Nephron (organoid): Measurements from ENCODE around the gene TSPAN8.

Experiments used
- H3K27ac Mint-ChIP-seq, 3 experiments: 2 replicates each; pipeline ENCODE4 v1.8.0; 2020; ENCODE audit warnings: mixed read lengths in 3 of 3, mild to moderate bottlenecking in 2 of 3, moderate library complexity in 1 of 3
- H3K27me3 Mint-ChIP-seq: 2 replicates; pipeline ENCODE4 v1.8.0; 2021; ENCODE audit warnings: low read depth, mild to moderate bottlenecking, moderate library complexity, mixed read lengths
- H3K36me3 Mint-ChIP-seq: 2 replicates; pipeline ENCODE4 v1.8.0; 2020; ENCODE audit warnings: low read depth, mixed read lengths
- H3K4me1 Mint-ChIP-seq: 2 replicates; pipeline ENCODE4 v1.8.0; 2020; ENCODE audit warnings: mixed read lengths
- H3K4me3 Mint-ChIP-seq, 3 experiments: 2 replicates each; pipeline ENCODE4 v1.8.0; 2020; ENCODE audit warnings: mild to moderate bottlenecking in 3 of 3, mixed read lengths in 3 of 3, moderate library complexity in 2 of 3
- H3K9me3 Mint-ChIP-seq: 2 replicates; pipeline ENCODE4 v1.8.0; 2020; ENCODE audit warnings: mixed read lengths
- CTCF ChIP-seq, 3 experiments: fragments of 200-600 bp; sonication (generic); IDR thresholded peaks; one replicate each; pipeline ENCODE4 v1.5.0; 2021; ENCODE audit warnings: antibody characterized with exemption in 3 of 3; ENCODE audit not compliant: unreplicated experiment in 3 of 3

Gene TSPAN8

GRCh38 chr12:71139153-71139735 is 18.6 kb downstream of the TSPAN8 start:
- Mint-ChIP-seq H3K9me3 (no peaks in the 10 kb centered on the region), H3K36me3 (no peaks in the 10 kb centered on the region), H3K4me1 (peaks cover 11% of the 10 kb centered on the region), H3K27me3 (peaks cover 11% of the 10 kb centered on the region), H3K4me3 (no peak overlapping the region), H3K27ac (peak overlapping the region in 1 of 3 experiments; percentile 73)
- no peak for TF ChIP-seq CTCF (IDR thresholded peaks at IDR 0.05; ENCODE audit: unreplicated experiment in 3 of 3)

- Mint-ChIP-seq H3K36me3 (no peaks in the 10 kb centered on the region), H3K27me3 (peaks cover 11% of the 10 kb centered on the region), H3K4me3 (no peak overlapping the region), H3K4me1 (peaks cover 10% of the 10 kb centered on the region), H3K9me3 (no peaks in the 10 kb centered on the region), H3K27ac (no peak overlapping the region)
- TF ChIP-seq CTCF (IDR thresholded peaks at IDR 0.05; ENCODE audit: unreplicated experiment in 3 of 3), result no peak
Observed at GRCh38 chr12:71138011-71138410, 19.8 kb downstream of the TSPAN8 start.

- H3K27me3 Mint-ChIP-seq, result peaks cover 11% of the 10 kb centered on the region
- H3K36me3 Mint-ChIP-seq, result no peaks in the 10 kb centered on the region
- peaks cover 4% of the 10 kb centered on the region for H3K4me1 Mint-ChIP-seq
- no peak for TF ChIP-seq CTCF (IDR thresholded peaks at IDR 0.05; ENCODE audit: unreplicated experiment in 3 of 3)
- no peak overlapping the region for H3K27ac Mint-ChIP-seq
- H3K4me3 Mint-ChIP-seq, result no peak overlapping the region
- H3K9me3 Mint-ChIP-seq, result no peaks in the 10 kb centered on the region
Observed at GRCh38 chr12:71135812-71136176, 22.0 kb downstream of the TSPAN8 start.

GRCh38 chr12:71135077-71135811 is 22.6 kb downstream of the TSPAN8 start:
- peaks cover 11% of the 10 kb centered on the region for H3K27me3 Mint-ChIP-seq
- H3K27ac Mint-ChIP-seq, result no peak overlapping the region
- H3K36me3 Mint-ChIP-seq, result no peaks in the 10 kb centered on the region
- no peak for TF ChIP-seq CTCF (IDR thresholded peaks at IDR 0.05; ENCODE audit: unreplicated experiment in 3 of 3)
- peaks cover 9% of the 10 kb centered on the region for H3K4me1 Mint-ChIP-seq
- no peak overlapping the region for H3K4me3 Mint-ChIP-seq
- H3K9me3 Mint-ChIP-seq, result no peaks in the 10 kb centered on the region

- H3K27me3 Mint-ChIP-seq, result peaks cover 11% of the 10 kb centered on the region
- no peak overlapping the region for H3K27ac Mint-ChIP-seq
- peaks cover 9% of the 10 kb centered on the region for H3K4me1 Mint-ChIP-seq
Observed at GRCh38 chr12:71134405-71134804, 23.4 kb downstream of the TSPAN8 start.

More at GRCh38 chr12:71134405-71134804, 23.4 kb downstream of the TSPAN8 start:
- no peak for TF ChIP-seq CTCF (IDR thresholded peaks at IDR 0.05; ENCODE audit: unreplicated experiment in 3 of 3)
- Mint-ChIP-seq H3K36me3 (no peaks in the 10 kb centered on the region), H3K9me3 (no peaks in the 10 kb centered on the region), H3K4me3 (no peak overlapping the region)
